DMS53 treated with DMSO at 0.1 percent for 48 hours (cell line): ENCODE measurements around the gene UBR3.

Experiments used
- DNase-seq: peaks from one replicate; lab custom pipeline; 2025; ENCODE audit not compliant: unreplicated experiment; lab: John Stamatoyannopoulos, UW

Gene UBR3

DNA sequence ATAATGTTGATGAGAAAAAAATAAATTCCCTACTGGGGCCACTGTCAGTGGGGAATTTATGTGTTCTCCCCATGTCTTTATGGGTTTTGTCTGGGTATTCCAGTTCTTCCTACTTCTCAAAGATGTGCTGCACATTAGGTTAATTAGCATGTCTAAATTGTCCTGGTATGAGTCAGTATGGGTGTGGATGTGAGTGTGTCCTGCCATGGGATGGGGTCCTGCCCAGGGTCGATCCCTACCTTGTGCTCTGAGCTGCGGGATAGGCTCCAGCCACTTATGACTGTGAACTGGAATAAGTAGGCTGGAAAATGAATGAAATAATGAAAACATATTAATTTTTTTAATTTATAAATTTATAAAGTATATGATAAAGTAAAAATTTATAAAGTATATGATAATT, 167.5 kb downstream of the UBR3 start:
- DNase-seq: no peak

GRCh38 chr2:169997140-169997887, 170.1 kb downstream of the UBR3 start:
- DNase-seq: no peak

DNA sequence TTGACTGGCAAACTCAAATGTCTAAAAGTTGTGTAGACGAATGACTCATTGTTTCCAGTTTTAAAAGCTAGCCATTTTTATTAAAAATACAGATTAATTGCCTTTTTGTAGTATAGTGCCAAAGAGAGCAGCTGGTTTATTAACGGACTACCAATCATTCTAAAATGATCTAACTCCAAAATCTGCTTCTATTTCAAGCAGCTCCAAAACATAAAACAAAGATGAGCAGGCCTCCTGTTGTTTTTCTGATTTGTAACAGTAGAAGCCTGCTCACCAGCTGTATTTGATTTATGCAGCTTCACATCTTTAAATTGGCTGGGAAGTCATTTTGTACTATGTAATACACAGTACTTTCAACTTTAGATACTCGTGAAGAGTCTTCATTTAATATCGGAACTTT, 171.8 kb downstream of the UBR3 start:
- DNase-seq: no peak

DNA sequence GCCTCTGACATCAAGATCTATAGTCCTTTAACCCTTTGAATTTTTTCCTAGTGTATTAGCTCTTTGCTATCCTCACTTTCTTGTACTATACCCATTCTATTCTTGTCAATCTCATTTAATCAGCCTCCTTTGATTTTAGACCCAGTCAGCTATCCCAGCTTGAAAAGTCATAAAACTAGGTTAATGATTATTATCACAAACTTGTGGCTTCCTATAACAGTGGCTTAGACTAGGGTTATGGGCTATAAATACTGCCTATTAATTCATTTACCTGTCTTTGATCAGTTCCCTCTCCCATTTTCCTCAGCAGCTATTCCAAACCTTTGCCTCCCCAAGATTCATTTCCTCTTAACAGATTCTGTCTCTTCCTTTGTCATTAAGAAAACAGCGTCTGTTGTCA, 174.8 kb downstream of the UBR3 start:
- no peak for DNase-seq

DNA sequence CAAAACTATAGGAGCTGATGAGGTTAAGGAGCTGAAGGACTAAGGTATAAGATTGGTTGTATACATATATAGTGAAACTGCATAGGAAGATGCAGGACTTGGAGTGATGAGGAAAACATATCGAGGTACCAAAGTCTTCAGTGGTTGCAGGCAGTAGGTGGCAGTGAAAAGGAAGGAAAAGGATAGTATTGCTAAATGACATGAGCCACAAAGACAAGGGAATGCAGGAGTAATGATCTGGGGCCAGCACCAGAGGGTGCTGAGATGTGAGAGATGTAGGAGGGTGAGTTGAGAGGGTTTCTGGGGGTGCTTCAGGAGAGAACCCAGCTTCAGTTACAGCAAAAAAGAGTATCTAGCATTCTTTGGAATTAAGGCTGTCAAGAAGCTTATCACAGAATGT, 178.4 kb downstream of the UBR3 start:
- DNase-seq: no peak

DNA sequence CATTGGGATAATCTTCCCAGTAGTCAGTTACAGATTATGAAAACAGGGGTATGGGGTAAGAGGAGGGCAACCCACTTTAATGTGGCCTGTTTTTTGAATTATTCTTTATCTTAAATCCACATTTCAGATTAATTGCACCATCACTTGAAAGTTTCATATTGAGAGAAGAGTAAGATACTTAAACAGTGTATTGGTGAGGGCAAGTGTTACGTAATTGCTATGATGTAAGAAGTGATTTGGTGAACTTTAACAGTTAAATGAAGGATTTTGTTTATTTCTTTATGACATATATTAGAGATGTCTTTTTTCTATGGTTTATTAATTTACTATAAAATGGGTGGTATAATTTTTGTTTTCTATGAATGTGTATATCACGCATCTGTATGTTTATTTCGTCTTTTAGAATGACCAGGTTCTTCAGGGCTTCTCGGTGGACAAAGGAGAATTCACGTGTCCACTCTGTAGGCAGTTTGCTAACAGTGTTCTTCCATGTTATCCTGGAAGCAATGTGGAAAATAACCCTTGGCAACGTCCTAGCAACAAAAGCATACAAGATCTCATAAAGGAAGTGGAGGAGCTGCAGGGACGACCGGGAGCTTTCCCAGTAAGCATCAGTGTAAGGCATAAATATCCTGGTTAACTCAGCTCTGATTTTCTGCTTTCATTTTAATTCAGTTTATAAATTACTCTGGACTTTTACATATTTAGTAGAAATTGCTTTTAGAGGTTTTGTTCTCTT, 179.5 kb downstream of the UBR3 start:
- no peak for DNase-seq

DNA sequence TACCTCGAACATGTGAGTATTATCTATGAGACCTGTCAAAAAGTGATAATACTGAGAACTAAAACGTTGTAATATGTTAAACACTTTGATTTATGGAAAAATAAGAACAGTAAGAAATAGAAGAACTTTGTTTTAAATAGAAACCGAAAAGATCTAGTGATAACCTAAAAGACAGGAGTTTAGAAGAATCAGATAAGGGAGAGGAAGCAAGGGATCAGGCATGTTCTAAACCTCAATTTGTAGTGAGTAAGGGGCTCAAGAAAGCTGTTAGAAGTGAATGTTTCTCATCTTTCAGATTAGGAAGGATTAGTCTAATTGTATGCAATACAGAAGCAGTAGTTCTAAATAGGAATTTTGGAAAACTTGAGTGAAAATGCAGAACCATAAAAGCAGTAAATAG, 182.0 kb downstream of the UBR3 start:
- DNase-seq: no peak

DNA sequence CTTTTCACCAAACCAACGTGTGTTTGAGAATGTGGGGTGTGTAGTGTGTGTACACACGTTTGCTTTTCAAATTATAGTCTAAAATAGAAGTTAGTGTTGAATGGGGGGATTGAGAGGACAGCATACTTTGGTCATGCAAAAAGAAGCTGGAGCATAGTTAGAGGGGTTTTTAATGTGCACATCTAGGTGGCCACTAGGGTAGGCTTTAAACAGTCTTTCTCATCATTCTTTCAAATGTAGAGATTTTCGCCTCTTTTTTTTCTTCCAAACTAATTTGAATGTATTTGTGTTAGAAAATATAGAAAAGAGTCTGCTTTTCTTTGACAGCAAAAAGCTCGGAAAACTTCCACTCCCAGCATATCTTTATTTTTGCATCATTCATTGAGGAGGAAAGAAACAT, 185.5 kb downstream of the UBR3 start:
- no peak for DNase-seq

GRCh38 chr2:170013802-170014551, 186.7 kb downstream of the UBR3 start:
- no peak for DNase-seq

- DNase-seq: no peak
Measured at GRCh38 chr2:170014769-170015168, 187.5 kb downstream of the UBR3 start.

DNA sequence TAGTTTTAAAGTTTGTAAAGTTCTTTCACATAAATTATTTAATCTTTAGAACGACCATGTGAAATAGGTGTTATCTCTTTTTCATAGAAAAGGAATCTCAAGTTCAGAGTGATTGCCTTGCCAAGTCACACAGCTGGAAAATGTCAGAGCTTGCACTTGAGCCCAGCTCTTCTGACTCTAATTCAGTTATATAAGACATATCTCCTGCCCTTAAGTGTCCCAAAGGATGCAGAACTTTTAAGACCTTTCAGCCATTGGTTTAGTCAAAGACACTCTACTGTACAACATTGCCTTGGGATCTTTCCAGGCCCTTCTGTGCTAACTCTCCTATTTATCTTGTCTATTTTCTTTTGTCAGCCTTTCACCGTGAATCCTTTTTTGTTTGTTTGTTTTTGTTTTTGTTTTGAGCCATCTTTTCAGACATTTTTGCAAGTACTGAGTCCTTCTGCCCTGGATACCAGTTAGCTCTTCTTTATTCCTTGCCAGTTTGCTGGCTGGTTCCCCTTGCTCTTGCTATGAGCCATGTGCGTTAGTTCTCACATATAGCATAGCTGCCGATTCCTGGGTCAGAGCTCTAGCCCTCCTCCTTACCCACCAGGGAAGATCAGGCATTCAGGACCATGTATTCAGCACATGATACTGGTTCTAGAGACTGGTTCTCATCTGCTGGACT, 190.7 kb downstream of the UBR3 start:
- DNase-seq: no peak

DNA sequence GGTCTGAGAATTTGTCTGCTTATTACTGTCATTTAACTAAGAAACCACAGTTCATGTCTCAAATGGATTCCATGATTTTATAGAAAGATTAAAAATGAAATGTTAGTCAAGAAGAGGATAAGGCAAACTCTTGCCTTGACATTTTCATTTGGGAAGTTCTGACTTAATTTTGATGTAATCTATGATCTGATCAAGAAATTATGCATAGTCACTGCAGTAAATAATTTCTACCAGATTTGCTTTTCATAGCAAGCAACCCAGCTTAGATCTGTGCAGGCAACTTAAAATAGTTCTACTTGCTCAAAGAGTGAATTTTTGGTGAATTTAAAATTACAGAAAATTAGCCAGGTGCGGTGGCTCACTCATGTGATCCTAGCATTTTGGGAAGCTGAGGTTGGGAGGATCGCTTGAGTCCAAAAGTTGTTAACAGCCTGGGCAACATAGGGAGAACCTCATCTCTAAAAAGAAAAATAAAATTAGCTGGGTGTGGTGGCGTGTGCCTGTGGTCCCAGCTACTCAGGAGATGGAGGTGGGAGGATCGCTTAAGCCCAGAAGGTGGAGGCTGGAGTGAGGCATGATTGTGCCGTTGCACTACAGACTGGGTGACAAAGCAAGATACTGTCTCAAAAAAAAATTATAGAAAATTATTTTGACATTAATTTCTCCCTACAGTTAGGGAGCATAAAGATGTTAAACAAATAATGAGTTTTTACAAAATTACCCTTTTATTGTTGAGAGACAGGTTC, 192.0 kb downstream of the UBR3 start:
- no peak for DNase-seq

DNA sequence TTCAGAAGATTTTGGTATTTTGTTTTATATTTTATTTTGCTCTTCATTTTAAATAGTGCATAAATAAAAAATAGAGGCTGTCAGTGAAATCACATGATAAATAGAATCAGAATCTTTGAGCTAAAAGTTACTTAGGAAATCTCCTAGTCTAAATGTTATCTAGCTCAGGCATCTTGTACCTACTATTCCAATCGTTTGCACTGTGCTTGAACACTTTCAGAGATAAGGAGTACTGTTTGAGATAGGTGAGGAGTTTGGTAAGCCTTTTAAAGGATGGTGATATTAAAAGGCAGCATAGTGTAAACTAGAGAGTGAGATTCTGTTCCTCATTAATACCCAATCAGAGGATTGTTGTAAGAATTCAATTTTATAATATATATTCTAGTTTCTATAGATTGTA, 193.5 kb downstream of the UBR3 start:
- DNase-seq: no peak

- DNase-seq: peak; percentile 98
Measured at GRCh38 chr2:170022692-170023091, 195.4 kb downstream of the UBR3 start.

- DNase-seq: no peak
Measured at GRCh38 chr2:170024721-170025120, 197.5 kb downstream of the UBR3 start.

- no peak for DNase-seq
Measured at GRCh38 chr2:170025223-170025622, 198.0 kb downstream of the UBR3 start.

GRCh38 chr2:170026361-170026760, 199.1 kb downstream of the UBR3 start:
- DNase-seq: no peak

GRCh38 chr2:170029551-170029950, 202.3 kb downstream of the UBR3 start:
- no peak for DNase-seq

DNA sequence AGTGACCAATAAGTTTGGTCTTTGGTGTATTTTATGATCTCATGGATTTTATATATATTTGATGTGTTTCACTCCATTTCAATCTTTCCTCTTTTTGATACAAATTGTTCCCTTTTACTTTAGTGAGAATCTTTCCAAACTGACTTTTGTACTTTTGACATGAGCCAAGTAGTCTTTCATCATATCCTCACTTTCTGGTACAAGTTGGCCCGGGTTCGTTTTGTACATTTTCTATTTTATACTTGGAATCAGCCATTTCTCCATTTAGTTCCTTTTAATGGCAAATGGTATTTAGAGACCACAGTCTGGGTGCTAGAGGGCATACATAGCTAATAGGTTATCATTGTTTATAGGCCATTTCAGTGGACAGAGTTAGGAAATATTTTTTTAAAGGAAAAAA, 202.8 kb downstream of the UBR3 start:
- DNase-seq: no peak

GRCh38 chr2:170031288-170031687, 204.0 kb downstream of the UBR3 start:
- DNase-seq: no peak

DNA sequence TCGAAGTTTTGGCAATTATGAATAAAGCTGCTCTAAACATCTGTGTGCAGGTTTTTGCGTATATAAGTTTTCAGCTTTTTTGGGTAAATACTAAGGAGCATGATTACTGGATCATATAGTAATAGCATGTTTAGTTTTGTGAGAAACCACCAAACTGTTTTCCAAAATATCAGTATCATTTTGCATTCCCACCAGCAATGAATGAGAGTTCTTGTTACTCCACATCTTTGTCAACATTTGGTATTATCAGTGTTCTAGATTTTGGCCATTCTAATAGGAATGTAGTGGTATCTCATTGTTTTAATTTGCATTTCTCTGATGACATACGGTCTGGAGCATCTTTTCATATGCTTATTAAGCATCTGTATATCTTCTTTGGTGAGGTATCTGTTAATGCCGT, 207.3 kb downstream of the UBR3 start:
- DNase-seq: no peak
